Thyroid gland (tissue), 4 donors: ENCODE measurements around the gene TMEM145. TPM values are rescaled to one million over a fixed set of nuclear protein-coding genes. Genes with fewer than 3 reads are reported as not detected.
A peak's percentile ranks its signal among the peaks of the same experiment; 100 is the strongest.

Experiments
- DNase-seq, 2 donors: peaks; one replicate each; pipeline ENCODE4 v3.0.0-alpha.2; 2019
- H3K27ac ChIP-seq, 3 donors: fragments of 200-600 bp; sonication (generic); 1 replicate in 2 of 3; 2 replicates in 1 of 3; pipeline ENCODE4 v1.5.1; 2016 to 2019; ENCODE audit warnings: mild to moderate bottlenecking in 1 of 3, moderate library complexity in 1 of 3
- H3K27me3 ChIP-seq: fragments of 200-600 bp; sonication (generic); one replicate; pipeline ENCODE4 v1.5.1; 2019
- H3K36me3 ChIP-seq, 2 donors: fragments of 200-600 bp; sonication (generic); one replicate each; pipeline ENCODE4 v1.5.1; 2016 to 2019
- H3K4me1 ChIP-seq, 2 donors: fragments of 200-600 bp; sonication (generic); one replicate each; pipeline ENCODE4 v1.5.1; 2017 to 2019
- H3K4me3 ChIP-seq, 3 donors: fragments of 200-600 bp; sonication (generic); replicated peaks in 1 of 3; 1 replicate in 2 of 3; 2 replicates in 1 of 3; pipeline ENCODE4 v1.5.1; 2016; ENCODE audit warnings: mild to moderate bottlenecking in 1 of 3
- H3K9me3 ChIP-seq: fragments of 200-600 bp; sonication (generic); one replicate; pipeline ENCODE4 v1.5.1; 2017
- CTCF ChIP-seq, 6 experiments: fragments of 200-600 bp in 3 of 6; fragments of 450-650 bp in 3 of 6; sonication (generic) in 3 of 6; IDR thresholded peaks; one replicate each; pipeline ENCODE4 v1.5.1; 2016 to 2019; ENCODE audit warnings: antibody characterized with exemption in 6 of 6, mild to moderate bottlenecking in 2 of 6, inconsistent platforms in 1 of 6, moderate library complexity in 1 of 6
- POLR2A ChIP-seq, 2 donors: fragments of 450-650 bp; IDR thresholded peaks; one replicate each; pipeline ENCODE4 v1.6.1; 2017; ENCODE audit warnings: antibody characterized with exemption in 2 of 2, mild to moderate bottlenecking in 2 of 2, moderate library complexity in 1 of 2
- WGBS, 2 donors: methylation state at CpG; one replicate each; pipeline ENCODE4 v1.1.5; 2017; 5-methylcytosine and 5-hydroxymethylcytosine counted together
- intact Hi-C: fragments of 100-400 bp; cut with DNase I; formaldehyde crosslinking; loops from one replicate; pipeline ENCODE4 v1.15.1; 2023
- total RNA-seq, 4 donors: library from RNA; depleted of rRNA; stranded (reverse); fragments of >200 nt; gene quantifications; one replicate each; pipeline ENCODE4 v1.2.3, GENCODE V29; 2016

Gene TMEM145
- total RNA-seq, 4 donors from 2014 or later = 2.8 TPM; not detected in 3

GRCh38 chr19:42356686-42357085 is 43.6 kb downstream of the TMEM145 start:
- H3K4me1 ChIP-seq = peaks cover 3 to 12% of the 10 kb centered on the region in 2 donors
- H3K27me3 ChIP-seq = no peaks in the 10 kb centered on the region
- H3K9me3 ChIP-seq = no peaks in the 10 kb centered on the region
- no peak overlapping the region for H3K27ac ChIP-seq
- TF ChIP-seq CTCF (IDR thresholded peaks at IDR 0.05) = no peak
- no peak for TF ChIP-seq POLR2A (IDR thresholded peaks at IDR 0.05)
- no peak overlapping the region for H3K4me3 ChIP-seq
- intact Hi-C loops = no loop called here
- DNase-seq = no peak
- H3K36me3 ChIP-seq = peaks cover 18% of the 10 kb centered on the region in 2 donors
- WGBS, 2 donors = 97 to 100% methylated on average over 1 to 15 of the region's 15 CpGs

GRCh38 chr19:42357290-42357689 is 44.2 kb downstream of the TMEM145 start:
- no peak for TF ChIP-seq POLR2A (IDR thresholded peaks at IDR 0.05)
- TF ChIP-seq CTCF (IDR thresholded peaks at IDR 0.05) = no peak
- H3K36me3 ChIP-seq = peaks cover 18% of the 10 kb centered on the region in 2 donors
- H3K4me1 ChIP-seq = peaks cover 4 to 16% of the 10 kb centered on the region in 2 donors
- no peaks in the 10 kb centered on the region for H3K27me3 ChIP-seq
- WGBS, 2 donors = 89 to 100% methylated on average over 3 to 12 of the region's 12 CpGs
- no peak overlapping the region for H3K4me3 ChIP-seq
- DNase-seq = no peak
- H3K27ac ChIP-seq = no peak overlapping the region
- no peaks in the 10 kb centered on the region for H3K9me3 ChIP-seq
- intact Hi-C loops = no loop called here

GRCh38 chr19:42360787-42361544 is 47.9 kb downstream of the TMEM145 start:
- Histone ChIP-seq H3K36me3 (peaks cover 14 to 27% of the 10 kb centered on the region in 2 donors), H3K4me3 (no peak overlapping the region)
- 63 to 79% methylated on average over 11 to 13 of the region's 16 CpGs for WGBS, 2 donors

GRCh38 chr19:42361545-42361910 is 48.4 kb downstream of the TMEM145 start:
- H3K36me3 ChIP-seq = peaks cover 10 to 21% of the 10 kb centered on the region in 2 donors
- H3K4me1 ChIP-seq = peaks cover 4 to 22% of the 10 kb centered on the region in 2 donors
- H3K27ac ChIP-seq = peak overlapping the region; percentile 46 to 63 (median 51)
- H3K9me3 ChIP-seq = no peaks in the 10 kb centered on the region
- WGBS, 2 donors = 81% methylated on average over 7 of the region's 7 CpGs
- no peaks in the 10 kb centered on the region for H3K27me3 ChIP-seq
- TF ChIP-seq POLR2A (IDR thresholded peaks at IDR 0.05) (no peak), CTCF (IDR thresholded peaks at IDR 0.05) (no peak)
- intact Hi-C loops = no loop called here
- no peak overlapping the region for H3K4me3 ChIP-seq
- DNase-seq = no peak

More at GRCh38 chr19:42360787-42361544, 47.9 kb downstream of the TMEM145 start:
- TF ChIP-seq POLR2A (IDR thresholded peaks at IDR 0.05) (no peak), CTCF (IDR thresholded peaks at IDR 0.05) (no peak)
- Histone ChIP-seq H3K27ac (peak overlapping the region in 2 of 3 donors; percentile 43 to 63), H3K4me1 (peaks cover 4 to 22% of the 10 kb centered on the region in 2 donors), H3K9me3 (no peaks in the 10 kb centered on the region), H3K27me3 (no peaks in the 10 kb centered on the region)
- DNase-seq = peak; percentile 71 to 80
- intact Hi-C loops = no loop called here

GRCh38 chr19:42362342-42362741 is 49.2 kb downstream of the TMEM145 start:
- DNase-seq = no peak
- TF ChIP-seq CTCF (IDR thresholded peaks at IDR 0.05) (no peak), POLR2A (IDR thresholded peaks at IDR 0.05) (no peak)
- Histone ChIP-seq H3K27ac (no peak overlapping the region), H3K4me1 (peaks cover 4 to 22% of the 10 kb centered on the region in 2 donors), H3K9me3 (no peaks in the 10 kb centered on the region), H3K36me3 (peaks cover 2 to 13% of the 10 kb centered on the region in 2 donors), H3K27me3 (no peaks in the 10 kb centered on the region), H3K4me3 (no peak overlapping the region)
- WGBS, 2 donors = 94 to 98% methylated on average over 12 of the region's 14 CpGs
- intact Hi-C loops = no loop called here
